Stomach (tissue), 4 donors: ENCODE results near the gene ZNF154.

Source experiments
- EP300 ChIP-seq: sonication (generic); formaldehyde crosslinking; IDR thresholded peaks from one replicate; pipeline ENCODE4 v1.6.1; 2017; ENCODE audit warnings: antibody characterized with exemption
- POLR2A ChIP-seq, 4 donors: fragments of 450-650 bp; IDR thresholded peaks; one replicate each; pipeline ENCODE4 v1.6.1; 2016; ENCODE audit warnings: antibody characterized with exemption in 4 of 4, control low read depth in 2 of 4, mild to moderate bottlenecking in 1 of 4, moderate library complexity in 1 of 4
- POLR2AphosphoS5 ChIP-seq, 3 donors: sonication (generic); formaldehyde crosslinking; IDR thresholded peaks; one replicate each; pipeline ENCODE4 v1.6.1; 2016; ENCODE audit warnings: antibody characterized with exemption in 3 of 3
- TF ChIP-seq, protein P1 (sequence below), 7 experiments: fragments of 450-650 bp in 4 of 7; fragments of 200-600 bp in 3 of 7; sonication (generic) in 3 of 7; IDR thresholded peaks; one replicate each; pipeline ENCODE4 v1.5.1; 2016 to 2019; ENCODE audit warnings: antibody characterized with exemption in 7 of 7, control low read depth in 2 of 7, mild to moderate bottlenecking in 1 of 7

DNA sequence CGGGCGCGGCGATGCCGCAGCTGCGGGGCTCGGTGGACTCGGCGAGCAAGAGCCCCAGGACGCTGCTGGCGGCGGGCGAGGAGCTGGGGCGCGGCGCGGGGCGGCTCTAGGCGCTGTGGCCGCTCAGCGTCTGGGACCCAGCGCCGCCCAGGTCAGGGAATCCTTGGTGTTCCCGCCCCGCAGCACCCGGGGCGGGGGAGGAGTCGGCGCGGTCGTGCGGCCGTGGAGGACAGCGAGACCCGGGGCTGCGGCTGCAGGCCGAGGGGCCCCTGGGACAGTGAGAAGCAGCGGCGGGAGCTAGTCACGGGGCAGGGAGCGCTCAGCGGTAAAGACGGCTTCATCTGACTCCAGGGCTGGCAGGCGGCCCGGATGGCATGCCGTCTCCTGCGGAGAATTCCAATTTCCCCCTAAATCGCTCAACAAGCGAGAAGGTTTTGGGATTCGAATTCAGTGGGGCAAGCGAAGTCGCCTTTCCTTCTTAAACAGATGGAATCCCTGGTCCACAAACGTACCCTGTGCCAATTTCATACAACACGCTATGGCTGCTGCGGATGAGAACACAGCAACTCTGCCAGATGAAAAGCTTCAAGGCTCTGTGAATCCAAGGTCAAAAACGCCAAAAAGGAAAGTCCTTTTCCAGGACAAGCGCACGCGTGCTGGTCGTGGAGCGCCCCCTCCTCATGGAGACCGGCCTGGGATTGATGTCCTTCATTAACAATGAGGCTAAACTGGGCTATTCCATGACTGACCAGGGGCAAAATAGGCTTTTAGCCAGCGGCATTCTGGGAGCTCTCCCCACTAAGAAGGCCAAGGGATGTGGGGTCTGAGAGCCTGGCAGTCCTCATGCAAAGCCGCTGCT is 44.5 kb downstream of the ZNF154 start:
- TF ChIP-seq POLR2AphosphoS5 (IDR thresholded peaks at IDR 0.05): no peak
- TF ChIP-seq, protein P1, sequence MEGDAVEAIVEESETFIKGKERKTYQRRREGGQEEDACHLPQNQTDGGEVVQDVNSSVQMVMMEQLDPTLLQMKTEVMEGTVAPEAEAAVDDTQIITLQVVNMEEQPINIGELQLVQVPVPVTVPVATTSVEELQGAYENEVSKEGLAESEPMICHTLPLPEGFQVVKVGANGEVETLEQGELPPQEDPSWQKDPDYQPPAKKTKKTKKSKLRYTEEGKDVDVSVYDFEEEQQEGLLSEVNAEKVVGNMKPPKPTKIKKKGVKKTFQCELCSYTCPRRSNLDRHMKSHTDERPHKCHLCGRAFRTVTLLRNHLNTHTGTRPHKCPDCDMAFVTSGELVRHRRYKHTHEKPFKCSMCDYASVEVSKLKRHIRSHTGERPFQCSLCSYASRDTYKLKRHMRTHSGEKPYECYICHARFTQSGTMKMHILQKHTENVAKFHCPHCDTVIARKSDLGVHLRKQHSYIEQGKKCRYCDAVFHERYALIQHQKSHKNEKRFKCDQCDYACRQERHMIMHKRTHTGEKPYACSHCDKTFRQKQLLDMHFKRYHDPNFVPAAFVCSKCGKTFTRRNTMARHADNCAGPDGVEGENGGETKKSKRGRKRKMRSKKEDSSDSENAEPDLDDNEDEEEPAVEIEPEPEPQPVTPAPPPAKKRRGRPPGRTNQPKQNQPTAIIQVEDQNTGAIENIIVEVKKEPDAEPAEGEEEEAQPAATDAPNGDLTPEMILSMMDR (IDR thresholded peaks at IDR 0.05): no peak
- no peak for TF ChIP-seq POLR2A (IDR thresholded peaks at IDR 0.05)
- TF ChIP-seq EP300: no peak
